ENCODE measurements around the gene NARS2.
"Not testable (repeated sequence)": the region's sequence is repeated elsewhere in the genome, so short reads cannot be mapped to it uniquely, and the experiment has no call there.

NARS2 gene

GRCh38 chr11:78520230-78520629, 54.4 kb downstream of the NARS2 start:
- WGBS, 2 experiments (ENCODE audit: insufficient coverage in 2 of 2) = no CpG with 5 or more reads among the region's 1 CpG
- Histone ChIP-seq H3K4me3 (ENCODE audit: extremely low read depth, insufficient read depth, low read length, poor library complexity, severe bottlenecking) (no peak overlapping the region), H3K27ac (ENCODE audit: low read depth, low read length, severe bottlenecking) (no peak overlapping the region), H3K36me3 (ENCODE audit: control insufficient read depth, insufficient read depth, low read length) (peaks cover 15% of the 10 kb centered on the region), H3K9me3 (ENCODE audit: control insufficient read depth, low read length) (no peaks in the 10 kb centered on the region), H3K4me1 (ENCODE audit: control insufficient read depth, insufficient read depth, low read length, poor library complexity, severe bottlenecking) (no peaks in the 10 kb centered on the region)

GRCh38 chr11:78516281-78516680, 58.4 kb downstream of the NARS2 start:
- Histone ChIP-seq H3K4me3 (ENCODE audit: extremely low read depth, insufficient read depth, low read length, poor library complexity, severe bottlenecking) (no peak overlapping the region), H3K9me3 (ENCODE audit: control insufficient read depth, low read length) (no peaks in the 10 kb centered on the region), H3K27ac (ENCODE audit: low read depth, low read length, severe bottlenecking) (no peak overlapping the region), H3K36me3 (ENCODE audit: control insufficient read depth, insufficient read depth, low read length) (peaks cover 27% of the 10 kb centered on the region), H3K4me1 (ENCODE audit: control insufficient read depth, insufficient read depth, low read length, poor library complexity, severe bottlenecking) (no peaks in the 10 kb centered on the region)
- WGBS, 2 experiments (ENCODE audit: insufficient coverage in 2 of 2) = 96 to 100% methylated on average over 3 of the region's 4 CpGs

- Histone ChIP-seq H3K4me1 (ENCODE audit: control insufficient read depth, insufficient read depth, low read length, poor library complexity, severe bottlenecking) (no peaks in the 10 kb centered on the region), H3K27ac (ENCODE audit: low read depth, low read length, severe bottlenecking) (no peak overlapping the region), H3K9me3 (ENCODE audit: control insufficient read depth, low read length) (no peaks in the 10 kb centered on the region), H3K36me3 (ENCODE audit: control insufficient read depth, insufficient read depth, low read length) (peaks cover 27% of the 10 kb centered on the region), H3K4me3 (ENCODE audit: extremely low read depth, insufficient read depth, low read length, poor library complexity, severe bottlenecking) (no peak overlapping the region)
- 66 to 69% methylated on average over 4 of the region's 4 CpGs for WGBS, 2 experiments (ENCODE audit: insufficient coverage in 2 of 2)
Measured at GRCh38 chr11:78514922-78515502, 59.7 kb downstream of the NARS2 start.

- not testable (repeated sequence) for H3K4me1 ChIP-seq (ENCODE audit: control insufficient read depth, insufficient read depth, low read length, poor library complexity, severe bottlenecking); H3K9me3 ChIP-seq (ENCODE audit: control insufficient read depth, low read length); H3K4me3 ChIP-seq (ENCODE audit: extremely low read depth, insufficient read depth, low read length, poor library complexity, severe bottlenecking); H3K27ac ChIP-seq (ENCODE audit: low read depth, low read length, severe bottlenecking)
- peaks cover 19% of the 10 kb centered on the region for H3K36me3 ChIP-seq (ENCODE audit: control insufficient read depth, insufficient read depth, low read length)
- 97 to 100% methylated on average over 3 of the region's 5 CpGs for WGBS, 2 experiments (ENCODE audit: insufficient coverage in 2 of 2)
Measured at GRCh38 chr11:78513085-78513484, 61.6 kb downstream of the NARS2 start.

GRCh38 chr11:78510597-78510996, 64.1 kb downstream of the NARS2 start:
- H3K4me3 ChIP-seq (ENCODE audit: extremely low read depth, insufficient read depth, low read length, poor library complexity, severe bottlenecking) = no peak overlapping the region
- no peak overlapping the region for H3K27ac ChIP-seq (ENCODE audit: low read depth, low read length, severe bottlenecking)
- H3K9me3 ChIP-seq (ENCODE audit: control insufficient read depth, low read length) = no peaks in the 10 kb centered on the region
- WGBS, 2 experiments (ENCODE audit: insufficient coverage in 2 of 2) = 83 to 92% methylated on average over 2 of the region's 4 CpGs
- no peaks in the 10 kb centered on the region for H3K4me1 ChIP-seq (ENCODE audit: control insufficient read depth, insufficient read depth, low read length, poor library complexity, severe bottlenecking)
- H3K36me3 ChIP-seq (ENCODE audit: control insufficient read depth, insufficient read depth, low read length) = peaks cover 19% of the 10 kb centered on the region

- Histone ChIP-seq H3K4me3 (ENCODE audit: extremely low read depth, insufficient read depth, low read length, poor library complexity, severe bottlenecking) (no peak overlapping the region), H3K36me3 (ENCODE audit: control insufficient read depth, insufficient read depth, low read length) (peaks cover 19% of the 10 kb centered on the region), H3K4me1 (ENCODE audit: control insufficient read depth, insufficient read depth, low read length, poor library complexity, severe bottlenecking) (no peaks in the 10 kb centered on the region), H3K27ac (ENCODE audit: low read depth, low read length, severe bottlenecking) (no peak overlapping the region), H3K9me3 (ENCODE audit: control insufficient read depth, low read length) (no peaks in the 10 kb centered on the region)
- WGBS, 2 experiments (ENCODE audit: insufficient coverage in 2 of 2) = no CpG with 5 or more reads among the region's 1 CpG
Measured at GRCh38 chr11:78510025-78510596, 64.6 kb downstream of the NARS2 start.

GRCh38 chr11:78504708-78505107, 70.0 kb downstream of the NARS2 start:
- no peak overlapping the region for H3K27ac ChIP-seq (ENCODE audit: low read depth, low read length, severe bottlenecking)
- no peak overlapping the region for H3K4me3 ChIP-seq (ENCODE audit: extremely low read depth, insufficient read depth, low read length, poor library complexity, severe bottlenecking)
- H3K36me3 ChIP-seq (ENCODE audit: control insufficient read depth, insufficient read depth, low read length) = no peaks in the 10 kb centered on the region
- no peaks in the 10 kb centered on the region for H3K4me1 ChIP-seq (ENCODE audit: control insufficient read depth, insufficient read depth, low read length, poor library complexity, severe bottlenecking)
- H3K9me3 ChIP-seq (ENCODE audit: control insufficient read depth, low read length) = no peaks in the 10 kb centered on the region
- WGBS, 2 experiments (ENCODE audit: insufficient coverage in 2 of 2) = 100% methylated on average over 2 of the region's 4 CpGs

GRCh38 chr11:78504181-78504580, 70.5 kb downstream of the NARS2 start:
- Histone ChIP-seq H3K9me3 (ENCODE audit: control insufficient read depth, low read length) (no peaks in the 10 kb centered on the region), H3K4me3 (ENCODE audit: extremely low read depth, insufficient read depth, low read length, poor library complexity, severe bottlenecking) (no peak overlapping the region), H3K27ac (ENCODE audit: low read depth, low read length, severe bottlenecking) (no peak overlapping the region), H3K36me3 (ENCODE audit: control insufficient read depth, insufficient read depth, low read length) (no peaks in the 10 kb centered on the region), H3K4me1 (ENCODE audit: control insufficient read depth, insufficient read depth, low read length, poor library complexity, severe bottlenecking) (no peaks in the 10 kb centered on the region)
- WGBS, 2 experiments (ENCODE audit: insufficient coverage in 2 of 2) = no CpG with 5 or more reads among the region's 2 CpGs

- Histone ChIP-seq H3K4me3 (ENCODE audit: extremely low read depth, insufficient read depth, low read length, poor library complexity, severe bottlenecking) (no peak overlapping the region), H3K27ac (ENCODE audit: low read depth, low read length, severe bottlenecking) (no peak overlapping the region), H3K4me1 (ENCODE audit: control insufficient read depth, insufficient read depth, low read length, poor library complexity, severe bottlenecking) (no peaks in the 10 kb centered on the region), H3K36me3 (ENCODE audit: control insufficient read depth, insufficient read depth, low read length) (no peaks in the 10 kb centered on the region), H3K9me3 (ENCODE audit: control insufficient read depth, low read length) (no peaks in the 10 kb centered on the region)
Measured at GRCh38 chr11:78499971-78500370, 74.7 kb downstream of the NARS2 start.

GRCh38 chr11:78497293-78497692, 77.4 kb downstream of the NARS2 start:
- no peak overlapping the region for H3K4me3 ChIP-seq (ENCODE audit: extremely low read depth, insufficient read depth, low read length, poor library complexity, severe bottlenecking)
- H3K27ac ChIP-seq (ENCODE audit: low read depth, low read length, severe bottlenecking) = no peak overlapping the region
- no peaks in the 10 kb centered on the region for H3K9me3 ChIP-seq (ENCODE audit: control insufficient read depth, low read length)
- no peaks in the 10 kb centered on the region for H3K36me3 ChIP-seq (ENCODE audit: control insufficient read depth, insufficient read depth, low read length)
- H3K4me1 ChIP-seq (ENCODE audit: control insufficient read depth, insufficient read depth, low read length, poor library complexity, severe bottlenecking) = no peaks in the 10 kb centered on the region

GRCh38 chr11:78493413-78493975, 81.2 kb downstream of the NARS2 start:
- Histone ChIP-seq H3K4me3 (ENCODE audit: extremely low read depth, insufficient read depth, low read length, poor library complexity, severe bottlenecking) (no peak overlapping the region), H3K9me3 (ENCODE audit: control insufficient read depth, low read length) (no peaks in the 10 kb centered on the region), H3K4me1 (ENCODE audit: control insufficient read depth, insufficient read depth, low read length, poor library complexity, severe bottlenecking) (no peaks in the 10 kb centered on the region), H3K36me3 (ENCODE audit: control insufficient read depth, insufficient read depth, low read length) (peaks cover 4% of the 10 kb centered on the region), H3K27ac (ENCODE audit: low read depth, low read length, severe bottlenecking) (no peak overlapping the region)
- WGBS, 2 experiments (ENCODE audit: insufficient coverage in 2 of 2) = no CpG with 5 or more reads among the region's 3 CpGs

All from mesodermal cell (in vitro differentiated cells).